NCI-H2081 treated with DMSO at 0.1 percent for 48 hours (cell line): ENCODE data around the gene TRIM71.
"Not testable (repeated sequence)": the region's sequence is repeated elsewhere in the genome, so short reads cannot be mapped to it uniquely, and the experiment has no call there.

ENCODE experiments used
- DNase-seq: peaks from one replicate; lab custom pipeline; 2025; lab: John Stamatoyannopoulos, UW

The TRIM71 gene

DNA sequence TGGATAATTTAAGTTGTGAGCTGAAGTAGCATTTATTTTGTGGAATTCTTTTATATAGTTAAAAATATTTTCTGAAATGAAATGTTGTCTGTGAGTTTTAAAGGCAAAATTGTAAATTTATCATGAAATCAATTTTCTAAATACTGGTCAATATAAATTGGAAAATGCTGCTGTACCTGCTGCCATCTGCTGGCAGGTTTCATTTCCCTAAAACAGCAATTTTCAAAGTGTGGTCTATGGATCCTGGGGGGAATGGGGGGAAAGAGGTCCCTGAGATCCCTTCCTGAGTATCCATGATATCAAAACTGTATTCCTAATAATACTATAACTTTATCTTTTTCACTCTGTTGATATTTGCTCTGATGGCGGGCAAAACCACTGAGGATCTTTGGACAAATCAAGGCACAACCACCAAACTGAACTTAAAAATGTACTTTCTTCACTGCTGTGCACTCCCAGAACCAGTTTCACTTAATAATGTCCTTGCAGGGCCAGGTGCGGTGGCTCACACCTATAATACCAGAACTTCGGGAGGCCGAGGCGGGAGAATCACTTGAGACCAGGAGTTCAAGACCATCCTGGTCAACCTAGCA, 116.4 kb downstream of the TRIM71 start:
- no peak for DNase-seq

DNA sequence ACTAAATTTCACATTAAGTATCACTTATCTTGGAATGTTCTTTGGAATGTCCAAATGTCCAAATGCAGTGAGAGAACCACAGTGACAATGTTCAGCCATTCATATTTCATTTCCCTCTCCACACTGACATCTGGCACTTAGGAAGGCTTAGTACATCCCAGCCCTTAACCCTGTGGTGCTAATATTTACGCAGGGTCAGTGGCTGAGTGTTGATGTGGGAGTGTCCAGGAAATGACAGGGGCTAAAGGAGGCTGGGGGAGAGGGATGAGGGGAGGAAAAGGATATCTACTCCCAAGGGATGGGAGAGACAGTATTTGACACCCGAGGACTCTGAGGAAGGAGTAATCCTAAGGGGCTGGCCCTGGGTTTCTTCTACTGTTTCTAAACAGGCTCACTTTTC, 119.5 kb downstream of the TRIM71 start:
- DNase-seq = no peak

DNA sequence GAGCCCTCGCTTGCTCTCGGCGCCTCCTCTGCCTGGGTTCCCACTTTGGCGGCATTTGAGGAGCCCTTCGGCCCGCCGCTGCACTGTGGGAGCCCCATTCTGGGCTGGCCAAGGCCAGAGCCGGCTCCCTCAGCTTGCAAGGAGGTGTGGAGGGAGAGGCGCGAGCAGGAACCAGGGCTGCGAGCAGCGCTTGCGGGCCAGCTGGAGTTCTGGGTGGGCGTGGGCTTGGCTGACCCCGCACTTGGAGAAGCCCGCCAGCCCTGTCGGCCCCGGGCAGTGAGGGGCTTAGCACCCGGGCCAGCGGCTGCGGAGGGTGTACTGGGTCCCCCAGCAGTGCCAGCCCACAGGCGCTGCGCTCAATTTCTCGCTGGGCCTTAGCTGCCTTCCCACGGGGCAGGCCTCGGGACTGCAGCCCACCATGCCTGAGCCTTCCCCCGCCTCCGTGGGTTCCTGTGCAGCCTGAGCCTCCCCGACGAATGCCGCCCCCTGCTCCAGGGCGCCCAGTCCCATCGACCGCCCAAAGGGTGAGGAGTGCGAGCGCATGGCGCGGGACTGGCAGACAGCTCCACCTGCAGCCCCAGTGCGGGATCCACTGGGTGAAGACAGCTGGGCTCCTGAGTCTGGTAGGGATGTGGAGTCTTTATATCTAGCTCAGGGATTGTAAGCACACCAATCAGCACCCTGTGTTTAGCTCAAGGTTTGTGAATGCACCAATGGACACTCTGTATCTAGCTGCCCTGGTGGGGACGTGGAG, 121.9 kb downstream of the TRIM71 start:
- not testable (repeated sequence) for DNase-seq

DNA sequence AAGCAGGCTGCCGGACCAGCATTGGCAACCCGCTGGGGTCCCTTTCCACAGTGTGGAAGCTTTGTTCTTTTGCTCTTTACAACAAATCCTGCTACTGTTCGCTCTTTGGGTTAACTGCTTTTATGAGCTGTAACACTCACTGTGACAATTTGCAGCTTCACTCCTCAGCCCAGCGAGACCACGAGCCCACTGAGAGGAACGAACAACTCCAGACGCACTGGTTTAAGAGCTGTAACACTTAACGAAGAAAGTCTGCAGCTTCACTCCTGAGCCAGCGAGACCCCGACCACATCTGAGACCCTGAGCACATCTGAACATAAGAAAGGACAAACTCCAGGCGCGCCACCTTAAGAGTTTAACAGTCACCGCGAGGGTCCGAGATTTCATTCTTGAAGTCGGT, 122.9 kb downstream of the TRIM71 start:
- no peak for DNase-seq

DNA sequence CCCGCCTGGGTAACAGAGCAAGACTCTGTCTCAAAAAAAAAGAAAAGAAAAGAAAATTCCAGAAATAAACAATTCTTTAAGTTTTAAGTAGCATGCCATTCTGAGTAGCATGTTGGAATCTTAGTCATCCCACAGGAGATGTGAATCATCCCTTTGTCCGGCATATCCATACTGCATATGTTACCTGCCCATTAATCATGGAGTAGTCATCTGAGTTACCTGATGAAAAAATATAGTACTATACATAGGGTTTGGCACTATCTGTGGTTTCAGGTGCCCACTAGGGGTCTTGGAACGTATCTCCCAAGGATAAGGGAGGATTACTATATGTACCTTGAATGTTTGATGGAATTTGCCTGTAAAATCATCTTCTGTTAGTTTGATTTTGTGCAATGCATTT, 127.3 kb downstream of the TRIM71 start:
- DNase-seq = no peak

DNA sequence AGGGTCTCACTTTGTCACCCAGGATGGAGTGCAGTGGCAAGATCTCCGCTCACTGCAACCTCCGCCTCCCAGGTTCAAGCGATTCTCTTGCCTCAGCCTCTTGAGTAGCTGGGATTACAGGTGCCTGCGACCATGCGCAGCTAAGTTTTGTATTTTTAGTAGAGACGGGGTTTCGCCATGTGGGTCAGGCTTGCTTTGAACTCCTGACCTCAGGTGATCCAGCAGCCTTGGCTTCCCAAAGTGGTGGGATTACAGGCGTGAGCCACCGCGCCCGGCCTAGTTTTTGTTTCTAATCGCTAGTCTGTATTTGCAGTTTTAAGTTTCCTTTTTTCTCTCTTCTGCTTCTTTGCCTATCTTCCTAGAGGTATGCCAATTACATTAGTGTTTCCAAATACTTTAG, 127.8 kb downstream of the TRIM71 start:
- DNase-seq = not testable (repeated sequence)

DNA sequence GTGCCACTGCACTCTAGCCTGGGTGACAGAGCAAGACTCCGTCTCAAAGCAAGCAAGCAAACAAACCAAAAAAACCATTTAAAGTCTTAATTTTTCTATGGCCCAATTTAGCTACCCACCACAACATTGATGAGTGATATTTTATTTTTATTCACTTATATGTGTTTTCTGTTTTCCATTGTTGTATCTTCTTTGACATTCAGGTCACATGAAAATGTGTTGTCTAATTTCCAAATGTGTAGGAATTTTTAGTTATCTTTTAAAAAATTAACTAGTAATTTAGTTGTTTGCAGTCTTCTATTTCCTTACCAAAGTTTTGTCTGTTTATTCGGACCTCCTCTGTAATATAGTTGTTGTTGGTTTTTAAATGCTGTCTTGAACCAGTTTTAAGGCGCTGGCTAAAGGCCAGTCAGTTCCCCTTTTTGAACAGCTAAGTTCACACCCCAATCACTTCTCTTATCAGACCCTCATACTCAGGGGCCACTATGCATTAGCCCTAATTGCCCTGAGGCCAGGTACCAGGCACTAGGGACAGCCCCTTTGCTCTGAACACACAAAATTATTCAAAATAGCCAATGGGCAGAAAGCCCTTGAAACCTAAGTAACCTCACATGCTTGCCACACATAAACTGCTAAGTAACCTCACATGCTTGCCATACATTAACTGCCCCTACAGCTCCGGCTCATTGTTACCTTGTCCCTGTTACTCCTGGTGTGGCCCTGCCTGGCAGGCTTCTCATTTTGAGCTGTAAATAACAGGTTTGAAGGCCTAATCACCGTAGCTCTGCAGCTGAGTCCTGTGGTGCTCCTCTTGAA, 129.4 kb downstream of the TRIM71 start:
- DNase-seq = peak; percentile 32
